Lung (tissue), 12 donors: ENCODE measurements around the gene ACIN1. TPM values are rescaled to one million over a fixed set of nuclear protein-coding genes. Genes with fewer than 3 reads are reported as not detected.

Experiments used
- ATAC-seq: fragments of 200-7000 bp; cut with Tn5 transposase; one replicate; pipeline ENCODE4 v1.9.1; 2020; ENCODE audit warnings: moderate number of reproducible peaks; ENCODE audit not compliant: insufficient read depth, low FRiP score
- DNase-seq, 3 donors: peaks; one replicate each; pipeline ENCODE4 v3.0.0-alpha.2; 2013 to 2017
- H3K27ac ChIP-seq, 2 donors: one replicate each; pipeline ENCODE4 v1.5.1; 2013; ENCODE audit warnings: mild to moderate bottlenecking in 2 of 2, moderate library complexity in 2 of 2, control low read depth in 1 of 2, inconsistent platforms in 1 of 2, low read depth in 1 of 2, low read length in 1 of 2
- H3K27me3 ChIP-seq, 3 donors: one replicate each; pipeline ENCODE4 v1.5.1; 2013; ENCODE audit warnings: low read length in 2 of 3; ENCODE audit not compliant: control insufficient read depth in 3 of 3, insufficient read depth in 3 of 3
- H3K36me3 ChIP-seq, 4 donors: one replicate each; pipeline ENCODE4 v1.5.1; 2013; ENCODE audit warnings: low read length in 4 of 4, mild to moderate bottlenecking in 1 of 4, moderate library complexity in 1 of 4; ENCODE audit not compliant: control insufficient read depth in 4 of 4, insufficient read depth in 4 of 4
- H3K4me1 ChIP-seq, 5 donors: one replicate each; pipeline ENCODE4 v1.5.1; 2013; ENCODE audit warnings: low read length in 5 of 5, mild to moderate bottlenecking in 2 of 5, moderate library complexity in 1 of 5; ENCODE audit not compliant: control insufficient read depth in 5 of 5, insufficient read depth in 5 of 5
- H3K4me3 ChIP-seq: one replicate; pipeline ENCODE4 v1.5.1; 2013; ENCODE audit warnings: mild to moderate bottlenecking, control low read depth, moderate library complexity
- H3K9ac ChIP-seq, 2 donors: one replicate each; pipeline ENCODE4 v1.5.1; 2013; ENCODE audit warnings: low read length in 2 of 2, control low read depth in 1 of 2; ENCODE audit not compliant: insufficient read depth in 1 of 2
- H3K9me3 ChIP-seq, 4 donors: one replicate each; pipeline ENCODE4 v1.5.1; 2013; ENCODE audit warnings: low read length in 3 of 4, mild to moderate bottlenecking in 1 of 4, moderate library complexity in 1 of 4; ENCODE audit not compliant: control insufficient read depth in 4 of 4, insufficient read depth in 3 of 4
- CTCF ChIP-seq: IDR thresholded peaks from 2 replicates; pipeline ENCODE4 v1.5.1; 2012; ENCODE audit warnings: mild to moderate bottlenecking; ENCODE audit errors: control extremely low read depth, extremely low read depth
- WGBS, 2 donors: extraction: QIAGEN DNeasy Blood & Tissue Kit; methylation state at CpG; one replicate each; pipeline ENCODE4 v1.1.7; 2013; 5-methylcytosine and 5-hydroxymethylcytosine counted together
- polyA plus RNA-seq, 2 donors: library from polyadenylated mRNA; stranded (reverse); fragments of 200-250 nt; gene quantifications; one replicate each; pipeline ENCODE4 v1.2.1, GENCODE V29; 2013
- total RNA-seq, 2 donors: library from RNA; depleted of rRNA in 1 of 2; stranded (reverse); fragments of >200 nt in 1 of 2; gene quantifications; one replicate each; pipeline ENCODE4 v1.2.1, GENCODE V29; 2014 to 2021
- donor health status: control.
- donor health status: control.
- donor health status: Bipolar disorder and iron deficiency.
- donor health status: healthy.
- donor health status: DM: yes; HTN: yes; CAD: no.

Gene ACIN1
- total and polyA plus RNA-seq, 4 donors, result 76.3 to 154 (median 115) TPM

- Histone ChIP-seq H3K27ac (peak overlapping the region in 1 of 2 donors; percentile 42), H3K4me1 (peaks cover 0 to 36% (median 15%) of the 10 kb centered on the region in 5 donors), H3K9me3 (no peaks in the 10 kb centered on the region), H3K9ac (no peak overlapping the region), H3K36me3 (peaks cover 12 to 49% (median 39%) of the 10 kb centered on the region in 4 donors), H3K4me3 (no peak overlapping the region), H3K27me3 (no peaks in the 10 kb centered on the region)
- ATAC-seq (peak; percentile 72), DNase-seq (peak; percentile 91 to 95 (median 95))
- WGBS, 2 donors, result 28 to 32% methylated on average over 8 of the region's 8 CpGs
- peak; percentile 97 for TF ChIP-seq CTCF
These were observed 26.0 kb downstream of the ACIN1 start for GRCh38 chr14:23068789-23069412.

- H3K4me1 ChIP-seq, result peaks cover 0 to 36% (median 15%) of the 10 kb centered on the region in 5 donors
- no peak overlapping the region for H3K9ac ChIP-seq
- H3K36me3 ChIP-seq, result peaks cover 19 to 55% (median 45%) of the 10 kb centered on the region in 4 donors
- H3K4me3 ChIP-seq, result no peak overlapping the region
- DNase-seq (no peak), ATAC-seq (no peak)
- TF ChIP-seq CTCF, result no peak
- H3K27me3 ChIP-seq, result no peaks in the 10 kb centered on the region
- peak overlapping the region in 1 of 2 donors; percentile 42 for H3K27ac ChIP-seq
- WGBS, 2 donors, result 86% methylated on average over 14 of the region's 14 CpGs
- H3K9me3 ChIP-seq, result no peaks in the 10 kb centered on the region
These were observed 26.8 kb downstream of the ACIN1 start for GRCh38 chr14:23067847-23068788.

GRCh38 chr14:23066855-23067744, 27.8 kb downstream of the ACIN1 start:
- DNase-seq (no peak), ATAC-seq (no peak)
- 89 to 90% methylated on average over 22 to 23 of the region's 23 CpGs for WGBS, 2 donors
- H3K36me3 ChIP-seq, result peaks cover 28 to 56% (median 49%) of the 10 kb centered on the region in 4 donors
- no peak overlapping the region for H3K27ac ChIP-seq
- TF ChIP-seq CTCF, result no peak
- H3K9me3 ChIP-seq, result no peaks in the 10 kb centered on the region
- peaks cover under 1 to 36% (median 14%) of the 10 kb centered on the region in 5 donors for H3K4me1 ChIP-seq
- H3K9ac ChIP-seq, result no peak overlapping the region
- H3K27me3 ChIP-seq, result no peaks in the 10 kb centered on the region
- H3K4me3 ChIP-seq, result no peak overlapping the region
